Gastrocnemius medialis (tissue), 4 donors: ENCODE results near the gene STEAP4.

ENCODE experiments used
- CTCF ChIP-seq, 5 experiments: fragments of 450-650 bp in 3 of 5; fragments of 200-600 bp in 2 of 5; sonication (generic) in 2 of 5; IDR thresholded peaks in 4 of 5; conservative IDR thresholded peaks in 1 of 5; 1 replicate in 4 of 5; 2 replicates in 1 of 5; pipeline ENCODE4 v1.5.1; 2016 to 2019; ENCODE audit warnings: antibody characterized with exemption in 5 of 5, mild to moderate bottlenecking in 3 of 5, moderate library complexity in 3 of 5
- POLR2A ChIP-seq, 2 donors: fragments of 450-650 bp; IDR thresholded peaks; one replicate each; pipeline ENCODE4 v1.6.1; 2017; ENCODE audit warnings: antibody characterized with exemption in 2 of 2, mild to moderate bottlenecking in 2 of 2, moderate library complexity in 2 of 2

DNA sequence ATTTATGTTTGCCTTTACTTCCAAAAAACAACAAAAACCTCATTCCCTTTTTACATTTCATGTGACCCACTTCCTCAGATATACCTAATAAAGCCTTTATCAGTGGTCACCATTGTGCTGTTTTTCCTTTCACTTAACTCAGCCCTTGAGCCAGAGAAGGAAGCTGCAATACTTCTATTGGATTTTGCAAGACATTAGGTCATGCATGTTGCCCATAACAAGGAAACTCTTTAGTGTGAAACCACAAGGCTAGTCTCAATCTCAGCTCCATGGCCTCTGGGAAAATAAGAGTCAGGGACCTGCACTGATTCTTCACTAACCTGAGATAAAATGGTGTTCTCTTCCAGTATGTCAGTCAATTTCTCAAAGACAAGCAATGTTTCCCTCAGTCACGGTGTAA is 27.8 kb downstream of the STEAP4 start:
- no peak for TF ChIP-seq CTCF (IDR thresholded peaks at IDR 0.05 in 4 of 5, conservative IDR thresholded peaks at IDR 0.05 in 1 of 5)
- TF ChIP-seq POLR2A (IDR thresholded peaks at IDR 0.05): no peak
